HG03135 (cell line): ENCODE data around the gene CAPNS1.
"Not testable (repeated sequence)": the region's sequence is repeated elsewhere in the genome, so short reads cannot be mapped to it uniquely, and the experiment has no call there.

Experiments used
- ATAC-seq: cut with Tn5 transposase; IDR thresholded peaks from one replicate; pipeline ENCODE4 v1.9.1; 2021; ENCODE audit warnings: mild to moderate bottlenecking, moderate library complexity; ENCODE audit not compliant: unreplicated experiment

CAPNS1 gene

DNA sequence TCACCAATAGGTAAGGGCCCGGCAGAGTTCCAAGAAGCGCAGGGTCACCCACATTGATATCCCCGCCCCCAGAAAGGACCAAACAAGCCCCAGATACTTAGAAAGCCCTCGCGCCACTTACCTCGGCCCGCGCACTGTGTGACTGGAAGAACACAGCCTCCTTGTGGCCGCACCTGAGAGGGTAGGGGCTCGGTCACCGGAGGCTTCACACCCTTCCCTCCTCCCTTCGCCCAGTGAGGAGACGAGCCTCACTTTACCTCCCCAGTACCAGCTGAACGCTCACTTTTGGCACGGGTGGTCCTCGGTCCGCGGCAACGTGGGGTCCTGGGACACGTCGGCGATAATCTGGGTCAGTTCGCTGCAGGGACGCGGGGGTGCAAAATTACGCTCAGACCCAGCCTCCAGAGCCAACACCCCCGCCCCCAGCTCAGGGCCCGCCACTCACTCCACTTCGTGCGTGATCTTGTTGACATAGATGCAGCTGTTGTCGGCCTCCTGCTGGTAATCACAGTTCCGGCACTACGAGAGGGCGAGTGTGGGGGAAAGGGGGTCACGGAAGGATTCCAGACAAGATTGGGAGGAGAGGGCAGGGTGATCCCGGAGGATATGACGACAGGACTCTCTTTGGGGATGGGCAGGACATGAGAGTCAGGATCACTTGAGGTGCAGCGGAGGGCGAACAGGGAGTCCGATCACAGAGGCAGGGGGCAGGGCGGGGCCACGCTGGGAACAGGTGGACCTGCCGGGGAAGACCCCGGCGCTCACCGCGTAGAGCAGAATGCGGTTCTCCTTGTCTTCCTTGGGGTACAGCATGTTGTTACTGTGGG lies 25.8 kb upstream of the CAPNS1 start:
- ATAC-seq: no peak

DNA sequence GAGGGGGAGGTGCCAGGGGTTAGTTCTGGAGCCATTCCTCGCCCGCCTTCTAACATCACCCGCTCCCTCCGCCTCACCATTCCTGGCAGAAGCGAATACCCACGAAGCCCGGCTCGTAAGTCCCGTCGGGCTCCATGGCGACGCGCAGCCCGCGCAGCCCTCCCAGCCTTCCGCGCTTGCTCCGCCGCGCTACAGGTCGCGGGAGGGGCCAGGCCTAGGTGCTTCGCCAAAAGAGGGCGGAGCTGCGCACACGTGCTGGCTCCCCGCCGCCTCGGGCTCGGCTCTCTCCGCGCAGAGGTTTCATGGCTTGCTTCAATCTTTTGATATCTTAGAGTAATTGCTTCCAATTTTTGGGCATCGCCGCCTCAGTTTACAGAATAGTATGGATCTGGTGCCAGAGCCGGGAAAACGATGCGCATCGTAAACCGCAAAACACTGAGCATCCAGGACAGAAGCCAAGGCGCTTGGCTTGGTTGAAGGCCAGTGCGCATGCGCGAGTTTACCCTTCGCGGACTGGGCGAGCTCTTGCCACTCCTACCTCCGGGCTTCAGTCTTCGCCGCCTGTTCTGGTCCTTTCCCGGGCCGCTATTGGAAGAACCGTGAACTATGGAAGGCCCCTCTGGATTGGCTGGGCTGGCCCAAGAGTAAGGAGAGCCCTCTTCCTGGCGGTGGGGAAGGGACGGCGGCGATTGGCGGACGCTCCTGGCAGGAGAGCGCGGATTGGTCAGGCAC lies 25.0 kb upstream of the CAPNS1 start, which contains the start of gene POLR2I:
Gene POLR2I (minus strand): TSS at position 155 of the 732 bp plus-strand sequence. CDS start 19 bp downstream, at position 136.
- peak; percentile 78 for ATAC-seq

DNA sequence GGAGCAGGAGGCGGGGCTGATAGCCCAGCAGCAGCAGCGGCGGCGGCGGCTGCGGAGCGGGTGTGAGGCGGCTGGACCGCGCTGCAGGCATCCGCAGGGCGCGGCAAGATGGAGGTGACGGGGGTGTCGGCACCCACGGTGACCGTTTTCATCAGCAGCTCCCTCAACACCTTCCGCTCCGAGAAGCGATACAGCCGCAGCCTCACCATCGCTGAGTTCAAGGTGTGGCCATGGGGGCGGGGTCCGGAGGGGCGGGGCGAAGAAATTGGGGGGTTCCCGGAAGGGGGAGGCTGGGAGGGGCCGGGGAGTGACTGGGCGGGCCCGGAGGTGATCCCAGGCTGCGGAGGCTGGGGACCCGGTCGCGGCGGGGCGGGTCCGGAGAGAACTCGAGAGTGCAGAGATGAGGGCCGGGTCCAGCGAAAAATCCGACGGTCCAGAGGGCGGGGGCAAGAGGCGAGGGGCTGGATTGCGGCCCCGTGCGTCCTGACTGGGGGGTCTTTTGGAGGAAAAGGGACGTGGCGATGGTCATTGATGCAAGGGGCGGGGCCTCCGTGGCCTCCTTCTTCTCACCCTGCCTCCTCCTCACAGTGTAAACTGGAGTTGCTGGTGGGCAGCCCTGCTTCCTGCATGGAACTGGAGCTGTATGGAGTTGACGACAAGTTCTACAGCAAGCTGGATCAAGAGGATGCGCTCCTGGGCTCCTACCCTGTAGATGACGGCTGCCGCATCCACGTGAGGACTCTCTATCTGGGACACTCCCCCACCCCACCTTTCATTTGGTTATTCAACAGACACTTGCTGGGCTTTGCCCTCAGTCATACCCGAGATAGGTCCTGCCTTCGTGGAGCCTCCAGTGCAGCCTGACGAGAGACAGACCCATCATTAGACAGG lies 24.2 kb upstream of the CAPNS1 start, which contains the start of gene TBCB:
Gene TBCB (plus strand): TSS at position 16 of the 891 bp plus-strand sequence. CDS start 93 bp downstream, at position 109.
- peak; percentile 36 for ATAC-seq

DNA sequence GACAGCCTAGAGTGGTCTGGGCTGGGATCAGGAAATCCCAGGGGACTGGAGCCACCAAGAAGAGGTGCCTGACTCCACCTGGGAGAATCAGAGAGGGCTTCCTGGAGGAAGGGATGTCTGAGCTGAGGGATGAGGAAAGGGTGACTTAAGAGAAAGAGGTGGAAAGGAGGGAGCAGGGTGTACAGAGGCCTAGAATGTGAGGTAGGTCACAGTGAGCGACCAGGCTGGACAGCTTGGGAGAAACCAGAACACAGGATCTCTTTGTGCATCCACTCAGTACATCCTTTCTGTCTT lies 23.6 kb upstream of the CAPNS1 start:
- no peak for ATAC-seq

DNA sequence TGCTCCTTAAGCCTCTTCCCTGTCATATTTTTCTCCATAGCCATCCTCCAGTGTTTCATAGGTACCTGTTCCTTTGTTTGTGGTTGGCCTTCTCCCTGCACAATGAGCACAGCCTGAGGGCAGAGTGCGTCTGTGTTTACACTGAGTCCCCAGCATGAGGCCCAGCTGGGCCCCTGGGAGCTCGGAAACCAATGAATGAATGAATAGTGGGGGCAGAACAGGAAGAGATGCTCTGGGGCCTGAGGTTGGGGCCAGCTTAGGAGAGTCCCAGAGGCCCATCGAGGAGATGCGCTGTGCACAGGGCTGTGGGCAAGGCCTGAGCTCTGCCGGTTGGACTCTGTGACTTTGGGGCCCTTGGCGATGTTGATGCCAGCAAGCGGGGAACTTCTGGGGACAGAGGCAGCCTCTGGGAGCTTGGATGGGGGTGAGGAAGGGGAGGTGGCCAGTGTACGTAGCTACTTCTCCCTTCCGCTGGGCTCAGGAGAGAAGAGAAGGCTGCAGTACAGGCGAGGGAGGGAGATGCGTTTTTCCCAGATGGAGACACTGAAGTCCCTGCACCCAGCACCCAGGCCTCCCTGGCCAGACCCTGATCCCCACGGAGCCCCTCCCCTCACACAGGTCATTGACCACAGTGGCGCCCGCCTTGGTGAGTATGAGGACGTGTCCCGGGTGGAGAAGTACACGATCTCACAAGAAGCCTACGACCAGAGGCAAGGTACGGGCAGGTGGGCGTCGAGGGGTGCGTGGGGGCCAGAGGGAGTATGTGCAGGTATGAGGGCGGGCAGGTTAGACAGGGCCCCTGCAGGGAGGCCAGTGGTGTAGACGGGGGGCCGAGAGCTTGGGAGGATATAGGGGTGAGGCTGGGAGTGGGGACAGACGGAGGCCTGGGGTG lies 19.5 kb upstream of the CAPNS1 start:
- ATAC-seq: no peak

DNA sequence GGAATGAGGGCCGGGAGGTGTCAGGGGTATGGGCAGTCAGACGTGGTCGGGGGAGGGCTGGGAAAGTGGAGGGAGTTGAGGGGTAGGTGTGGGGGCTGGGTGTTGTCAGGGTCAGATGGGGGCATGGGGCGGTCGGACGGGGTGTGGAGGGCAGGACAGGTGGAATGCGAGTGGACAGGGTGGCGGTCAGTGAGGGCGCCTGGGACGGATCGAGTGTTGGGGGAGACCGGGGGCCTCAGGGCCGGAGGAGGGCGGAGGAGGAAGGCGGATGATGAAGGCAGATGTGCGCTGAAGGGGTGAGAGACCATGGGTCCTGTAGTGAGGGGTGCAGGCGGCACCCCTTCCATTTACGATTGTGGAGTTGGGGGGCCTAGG lies 18.9 kb upstream of the CAPNS1 start:
- no peak for ATAC-seq

DNA sequence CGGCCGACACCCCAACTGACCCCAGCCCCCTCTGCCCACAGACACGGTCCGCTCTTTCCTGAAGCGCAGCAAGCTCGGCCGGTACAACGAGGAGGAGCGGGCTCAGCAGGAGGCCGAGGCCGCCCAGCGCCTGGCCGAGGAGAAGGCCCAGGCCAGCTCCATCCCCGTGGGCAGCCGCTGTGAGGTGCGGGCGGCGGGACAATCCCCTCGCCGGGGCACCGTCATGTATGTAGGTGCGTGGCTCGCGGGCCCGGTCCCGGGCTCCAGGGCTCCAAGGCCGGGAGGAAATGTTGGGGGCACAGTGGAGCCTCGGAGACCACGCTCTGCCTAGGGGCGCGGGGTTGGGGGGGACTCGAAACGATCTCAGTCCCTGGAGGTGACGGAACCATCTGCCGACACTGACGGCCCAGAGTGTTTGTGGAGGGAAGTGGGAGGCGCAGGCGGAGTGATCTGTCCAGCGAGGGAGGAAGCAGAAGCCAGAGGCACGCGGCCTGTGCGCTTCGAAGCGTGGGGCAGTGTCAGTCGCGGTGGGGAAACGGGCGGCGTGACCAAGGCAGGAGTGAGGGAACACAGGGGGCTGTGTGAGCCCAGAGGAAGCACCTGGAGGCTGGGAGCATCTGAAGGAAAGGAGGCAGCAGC lies 18.3 kb upstream of the CAPNS1 start:
- ATAC-seq: no peak

DNA sequence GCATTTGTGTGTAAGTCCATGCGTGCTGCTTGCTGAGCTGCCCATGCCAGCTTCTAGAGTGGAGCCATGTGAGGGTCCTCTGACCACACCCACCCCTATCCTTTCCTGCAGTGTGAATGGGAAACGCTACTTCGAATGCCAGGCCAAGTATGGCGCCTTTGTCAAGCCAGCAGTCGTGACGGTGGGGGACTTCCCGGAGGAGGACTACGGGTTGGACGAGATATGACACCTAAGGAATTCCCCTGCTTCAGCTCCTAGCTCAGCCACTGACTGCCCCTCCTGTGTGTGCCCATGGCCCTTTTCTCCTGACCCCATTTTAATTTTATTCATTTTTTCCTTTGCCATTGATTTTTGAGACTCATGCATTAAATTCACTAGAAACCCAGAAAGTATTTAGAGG lies 14.3 kb upstream of the CAPNS1 start:
- ATAC-seq: no peak

DNA sequence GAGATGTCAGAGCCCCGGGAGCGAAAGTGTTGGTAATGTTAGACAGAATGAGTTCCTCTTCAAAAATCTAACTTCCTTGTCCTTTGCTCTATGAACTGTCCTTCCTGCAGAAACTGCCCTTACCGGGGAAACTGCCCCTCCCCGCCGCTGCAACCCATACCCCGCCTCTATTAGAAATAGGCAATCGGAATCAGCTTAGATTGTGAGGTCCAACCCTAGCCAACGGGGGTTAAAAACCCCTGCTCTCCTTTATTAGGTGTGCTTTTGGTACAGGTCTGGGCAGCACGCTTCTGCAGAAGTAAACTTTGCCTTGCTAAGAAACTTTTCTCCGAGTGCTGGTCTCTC lies 11.5 kb upstream of the CAPNS1 start:
- ATAC-seq: no peak

DNA sequence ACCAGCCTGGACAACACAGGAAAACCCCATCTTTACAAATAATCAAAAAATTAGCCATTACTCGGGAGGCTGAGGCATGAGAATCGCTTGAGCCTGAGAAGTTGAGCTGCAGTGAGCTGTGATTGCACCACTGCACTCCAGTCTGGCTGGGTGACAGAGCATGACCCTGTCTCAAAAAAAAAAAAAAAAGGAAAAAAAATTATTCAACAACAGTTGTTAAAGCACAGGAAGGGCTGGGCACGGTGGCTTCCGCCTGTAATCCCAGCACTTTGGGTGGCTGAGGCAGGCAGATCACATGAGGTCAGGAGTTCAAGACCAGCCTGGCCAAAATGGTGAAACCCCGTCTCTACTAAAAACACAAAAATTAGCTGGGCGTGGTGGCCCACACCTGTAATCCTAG lies 8.6 kb upstream of the CAPNS1 start:
- not testable (repeated sequence) for ATAC-seq

DNA sequence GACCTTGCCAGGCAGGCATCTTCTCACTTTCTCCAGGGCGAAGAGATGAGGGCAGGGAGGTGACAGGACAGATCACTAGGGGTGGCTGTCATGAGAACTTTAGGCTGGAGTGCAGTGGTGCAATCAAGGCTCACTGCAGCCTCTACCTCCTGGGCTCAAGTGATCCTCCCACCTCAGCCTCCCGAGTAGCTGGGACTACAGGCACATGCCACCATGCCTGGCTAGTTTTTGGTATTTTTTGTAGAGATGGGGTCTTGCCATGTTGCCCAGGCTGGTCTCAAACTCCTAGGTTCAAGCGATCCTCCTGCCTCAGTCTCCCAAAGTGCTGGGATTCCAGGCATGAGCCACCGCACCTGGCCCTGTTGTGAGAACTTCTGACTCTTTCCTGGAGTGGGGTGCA lies 5.0 kb upstream of the CAPNS1 start:
- ATAC-seq: not testable (repeated sequence)

DNA sequence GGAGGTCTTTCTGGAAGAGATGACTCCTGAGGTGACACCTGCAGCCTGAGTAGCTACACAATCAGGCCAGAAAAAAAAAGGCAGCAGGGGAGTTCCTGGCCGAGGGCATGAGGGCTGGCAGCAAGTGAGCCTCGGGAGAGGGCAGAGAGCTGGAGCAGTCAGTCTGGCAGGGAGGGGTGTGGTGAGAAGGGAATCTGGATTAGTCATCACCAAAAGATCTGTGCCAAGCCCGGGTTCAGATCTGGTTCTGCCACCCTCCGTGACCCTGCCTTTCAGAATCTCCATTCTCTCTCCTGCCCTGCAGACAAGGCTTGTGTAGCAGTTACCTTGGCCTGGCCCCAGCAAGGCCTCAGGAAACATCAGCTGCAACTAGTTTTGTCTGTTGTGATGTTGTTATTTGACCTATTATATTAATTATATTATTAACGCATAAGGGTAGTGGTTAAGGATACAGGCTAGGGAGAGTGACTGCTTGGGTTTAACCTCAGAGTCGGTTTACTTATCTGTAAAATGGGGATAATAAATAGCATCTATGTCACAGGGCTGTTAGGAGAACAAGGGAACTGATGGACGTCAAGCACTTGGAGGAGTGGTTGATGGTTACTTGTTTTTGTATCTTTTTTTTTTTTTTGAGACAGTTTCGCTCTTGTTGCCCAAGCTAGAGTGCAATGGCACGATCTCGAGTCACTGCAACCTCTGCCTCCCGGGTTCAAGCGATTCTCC lies 2.7 kb upstream of the CAPNS1 start:
- ATAC-seq: no peak

DNA sequence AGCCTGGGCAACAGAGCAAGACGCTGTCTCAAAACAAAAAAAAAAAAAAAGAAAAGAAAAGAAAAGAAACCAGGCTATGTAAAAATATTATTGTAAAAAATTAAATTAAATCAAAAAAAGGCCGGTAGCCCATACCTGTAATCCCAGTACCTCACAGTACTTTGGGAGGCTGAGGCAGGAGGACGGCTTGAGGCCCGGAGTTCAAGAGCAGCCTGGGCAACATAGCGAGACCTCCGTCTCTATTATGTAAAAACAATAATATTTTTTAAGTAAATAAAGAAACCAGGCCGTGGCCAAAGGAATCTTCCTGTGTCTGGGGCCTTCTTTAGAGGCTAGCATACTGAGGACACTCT lies 770 bp upstream of the CAPNS1 start:
- ATAC-seq: no peak

DNA sequence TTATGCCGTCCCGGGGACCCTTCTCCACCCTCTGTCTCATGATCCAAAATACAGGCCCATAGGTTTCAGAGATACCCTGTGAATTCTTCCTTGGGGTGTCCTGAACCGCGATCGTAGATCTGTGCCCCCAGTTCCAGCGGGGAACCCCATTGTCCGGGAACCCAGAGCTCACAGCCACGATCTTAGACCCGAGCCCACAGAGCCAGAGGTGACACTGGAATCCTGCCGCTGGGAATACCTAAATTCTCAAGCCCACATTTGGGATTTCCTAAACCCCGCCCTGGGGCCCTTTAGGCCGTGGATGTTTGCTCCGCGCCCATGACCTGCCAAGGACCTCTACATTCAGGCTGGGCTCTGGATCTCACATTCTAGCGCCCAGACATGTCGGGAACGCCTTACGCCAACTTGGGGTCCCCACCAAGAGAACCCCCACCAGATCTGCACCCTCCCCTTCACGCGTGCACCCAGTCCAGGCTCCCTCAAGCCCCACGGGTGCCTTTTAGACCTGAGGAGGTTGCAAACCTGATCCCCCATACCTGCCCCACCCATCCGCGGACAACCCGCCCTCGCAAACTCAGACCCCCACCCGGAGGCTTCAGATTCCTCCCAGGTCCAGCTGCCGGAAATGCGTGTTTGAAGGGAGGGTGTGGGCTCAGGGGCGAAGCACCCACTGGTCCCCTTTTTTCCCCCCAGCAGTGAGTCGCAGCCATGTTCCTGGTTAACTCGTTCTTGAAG lies 605 bp downstream of the CAPNS1 start:
- peak; percentile 9 for ATAC-seq

DNA sequence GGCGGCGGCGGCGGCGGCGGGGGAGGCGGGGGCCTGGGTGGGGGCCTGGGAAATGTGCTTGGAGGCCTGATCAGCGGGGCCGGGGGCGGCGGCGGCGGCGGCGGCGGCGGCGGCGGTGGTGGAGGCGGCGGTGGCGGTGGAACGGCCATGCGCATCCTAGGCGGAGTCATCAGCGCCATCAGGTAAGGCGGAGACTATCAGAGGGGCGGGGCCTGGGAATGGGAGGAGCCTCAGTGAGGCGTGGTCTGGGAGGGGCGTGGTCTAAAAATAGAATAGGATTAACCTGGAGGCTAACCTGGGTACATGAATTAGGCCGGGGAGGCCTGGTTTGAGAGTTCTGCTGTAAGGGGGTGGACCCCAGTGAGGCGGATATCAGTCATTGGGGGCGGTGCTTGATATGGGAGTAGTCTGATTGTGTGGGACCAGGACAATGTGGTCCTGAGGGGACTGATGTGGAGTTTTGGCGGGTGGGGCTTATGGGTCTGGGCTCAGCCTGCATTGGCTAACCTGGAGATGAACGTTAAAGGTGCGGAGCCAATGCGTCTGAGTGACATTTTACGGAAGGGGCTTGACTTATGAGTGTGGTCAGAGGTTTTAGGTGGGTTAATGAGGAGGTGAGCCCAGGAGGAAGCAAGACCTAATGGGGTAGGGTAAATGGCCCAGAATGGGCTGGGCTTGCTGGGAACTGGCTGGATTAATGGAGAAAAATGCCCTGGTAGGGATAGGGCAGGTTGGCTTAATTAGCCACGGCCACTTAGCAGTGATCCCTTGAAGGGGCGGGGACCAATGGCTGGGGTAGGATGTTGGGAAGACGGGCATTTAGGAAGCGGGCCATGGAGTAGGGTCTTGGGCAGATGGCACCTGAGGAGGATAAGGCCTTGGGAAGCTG lies 1.4 kb downstream of the CAPNS1 start:
- ATAC-seq: peak; percentile 43

DNA sequence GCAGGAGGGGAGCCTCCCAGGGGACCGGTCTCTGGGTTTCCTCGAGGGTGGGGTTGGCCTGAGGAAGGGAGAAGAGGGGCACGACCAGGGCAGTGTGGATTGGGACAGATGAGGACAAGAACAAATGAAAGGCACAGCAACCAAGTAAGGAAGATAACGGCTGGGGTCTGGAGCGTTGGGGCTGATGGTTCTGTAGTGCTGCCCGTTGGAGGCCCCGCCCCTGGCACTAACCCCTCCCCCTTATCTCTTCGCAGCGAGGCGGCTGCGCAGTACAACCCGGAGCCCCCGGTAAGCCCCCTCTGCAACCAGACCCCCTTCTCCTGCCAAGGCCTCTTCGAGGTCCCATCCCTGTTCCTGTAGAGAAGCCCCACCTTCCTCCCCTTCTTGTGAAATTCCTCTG lies 2.2 kb downstream of the CAPNS1 start:
- no peak for ATAC-seq

DNA sequence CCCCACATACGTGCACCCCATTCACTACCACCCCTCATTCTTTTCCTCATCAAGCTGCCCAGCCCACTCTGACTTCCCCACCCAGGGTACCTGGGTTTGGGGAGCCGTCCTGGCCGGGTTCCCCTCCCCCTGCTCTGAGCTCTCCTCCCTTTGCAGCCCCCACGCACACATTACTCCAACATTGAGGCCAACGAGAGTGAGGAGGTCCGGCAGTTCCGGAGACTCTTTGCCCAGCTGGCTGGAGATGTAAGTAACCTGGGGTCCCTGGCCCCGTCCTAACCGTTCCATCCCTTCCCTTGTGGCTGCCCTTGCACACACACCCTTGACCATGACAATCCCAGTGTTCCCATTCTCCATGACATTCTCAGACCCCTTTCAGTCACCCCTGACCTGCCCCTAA lies 2.6 kb downstream of the CAPNS1 start:
- no peak for ATAC-seq

DNA sequence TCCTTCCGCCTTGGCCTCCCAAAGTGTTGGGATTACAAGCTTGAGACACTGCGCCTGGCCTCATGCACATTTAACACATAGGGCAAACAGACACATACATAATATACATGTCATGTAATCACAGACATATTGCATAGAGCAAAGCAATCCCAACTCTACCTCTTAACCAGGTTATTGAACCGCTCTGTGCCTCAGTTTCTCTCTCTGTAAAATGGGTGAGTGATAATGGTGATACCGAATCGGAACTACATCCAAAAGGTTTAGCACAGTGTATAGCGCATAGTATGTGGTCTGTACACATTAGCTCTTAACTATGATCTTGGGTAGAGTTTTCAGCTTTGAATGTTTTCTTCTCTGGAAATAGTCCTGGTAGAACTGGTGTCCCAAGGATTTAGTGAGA lies 4.8 kb downstream of the CAPNS1 start:
- ATAC-seq: no peak
